IMR-90 (cell line): ENCODE measurements around the gene MUC5AC. TPM values are rescaled to one million over a fixed set of nuclear protein-coding genes. Genes with fewer than 3 reads are reported as not detected.
A peak's percentile ranks its signal among the peaks of the same experiment; 100 is the strongest.

Experiments used
- ATAC-seq: fragments of 200-7000 bp; cut with Tn5 transposase; 2 replicates; pipeline ENCODE4 v1.9.1; 2020; ENCODE audit warnings: low read depth, mild to moderate bottlenecking, moderate library complexity
- BruUV-seq: library from RNA; stranded (reverse); fragments of 400-500 nt; replicated peaks from 2 replicates; lab custom pipeline; 2021; lab: Mats Ljungman, UMichigan
- CTCF ChIA-PET: fragments of 300-600 bp; formaldehyde crosslinking; extraction: SDS; loops from one replicate; lab custom pipeline; 2021; ENCODE audit warnings: antibody characterized with exemption; lab: Yijun Ruan, JAX
- POLR2A ChIA-PET: fragments of 300-600 bp; sonication (Branson Sonifier 250); formaldehyde crosslinking; loops from one replicate; lab custom pipeline; 2022; ENCODE audit warnings: antibody characterized with exemption; ENCODE audit not compliant: unreplicated experiment; lab: Charles Lee
- DNase-seq: peaks from one replicate; pipeline ENCODE4 v3.0.0; 2013
- H2AFZ ChIP-seq: replicated peaks from 2 replicates; pipeline ENCODE3; 2013; ENCODE audit warnings: low read length, mild to moderate bottlenecking; ENCODE audit not compliant: poor library complexity
- H2AK5ac ChIP-seq: 2 replicates; pipeline ENCODE4 v1.6.1; 2013; ENCODE audit warnings: low read depth, low read length, inconsistent platforms
- H2AK9ac ChIP-seq: replicated peaks from 2 replicates; pipeline ENCODE3; 2013; ENCODE audit warnings: mild to moderate bottlenecking, low read depth, low read length, moderate library complexity; ENCODE audit not compliant: poor library complexity
- H2BK120ac ChIP-seq: 2 replicates; pipeline ENCODE4 v1.6.1; 2013; ENCODE audit warnings: low read depth, low read length, inconsistent platforms
- H2BK15ac ChIP-seq: 3 replicates; pipeline ENCODE4 v1.6.1; 2013; ENCODE audit warnings: low read depth, low read length, inconsistent platforms
- H2BK20ac ChIP-seq: 2 replicates; pipeline ENCODE4 v1.6.1; 2013; ENCODE audit warnings: low read depth, mild to moderate bottlenecking, inconsistent platforms, low read length, moderate library complexity
- H2BK5ac ChIP-seq: 2 replicates; pipeline ENCODE4 v1.6.1; 2013; ENCODE audit warnings: mild to moderate bottlenecking, low read depth, low read length, inconsistent platforms; ENCODE audit not compliant: poor library complexity, severe bottlenecking
- H3K14ac ChIP-seq: replicated peaks from 2 replicates; pipeline ENCODE4 v1.6.1; 2013; ENCODE audit warnings: low read depth, low read length, inconsistent platforms
- H3K18ac ChIP-seq: 2 replicates; pipeline ENCODE4 v1.6.1; 2013; ENCODE audit warnings: low read depth, low read length, control low read depth
- H3K23ac ChIP-seq: 2 replicates; pipeline ENCODE4 v1.6.1; 2013; ENCODE audit warnings: low read depth, low read length, inconsistent platforms
- H3K27ac ChIP-seq: 2 replicates; pipeline ENCODE4 v1.5.1; 2013; ENCODE audit warnings: mild to moderate bottlenecking, control low read depth, low read length; ENCODE audit not compliant: insufficient read depth
- H3K27me3 ChIP-seq: 2 replicates; pipeline ENCODE4 v1.6.1; 2013; ENCODE audit warnings: low read length; ENCODE audit not compliant: control insufficient read depth, insufficient read depth
- H3K36me3 ChIP-seq: 2 replicates; pipeline ENCODE4 v1.6.1; 2013; ENCODE audit warnings: low read length, mixed read lengths; ENCODE audit not compliant: control insufficient read depth, insufficient read depth
- H3K4ac ChIP-seq: 2 replicates; pipeline ENCODE4 v1.6.1; 2013; ENCODE audit warnings: low read depth, low read length, inconsistent platforms
- H3K4me1 ChIP-seq: 2 replicates; pipeline ENCODE4 v1.6.1; 2013; ENCODE audit warnings: low read length, mixed read lengths; ENCODE audit not compliant: control insufficient read depth, insufficient read depth
- H3K4me2 ChIP-seq: 2 replicates; pipeline ENCODE4 v1.6.1; 2013; ENCODE audit warnings: low read depth, mild to moderate bottlenecking, control low read depth, low read length, moderate library complexity
- H3K4me3 ChIP-seq: 2 replicates; pipeline ENCODE4 v1.5.1; 2013; ENCODE audit warnings: low read depth, mild to moderate bottlenecking, control low read depth, low read length, moderate library complexity; ENCODE audit not compliant: insufficient read depth
- H3K56ac ChIP-seq: 2 replicates; pipeline ENCODE4 v1.6.1; 2013; ENCODE audit warnings: low read length, inconsistent platforms; ENCODE audit not compliant: insufficient read depth; ENCODE audit errors: extremely low read depth
- H3K79me1 ChIP-seq, 2 experiments: 2 replicates each; pipeline ENCODE4 v1.6.1; 2013; ENCODE audit warnings: low read length in 2 of 2, inconsistent platforms in 1 of 2, low read depth in 1 of 2
- H3K9ac ChIP-seq: 2 replicates; pipeline ENCODE4 v1.6.1; 2013; ENCODE audit warnings: low read depth, low read length, control low read depth
- H3K9me1 ChIP-seq: 2 replicates; pipeline ENCODE4 v1.6.1; 2013; ENCODE audit warnings: low read length, inconsistent platforms; ENCODE audit not compliant: insufficient read depth
- H3K9me3 ChIP-seq: 2 replicates; pipeline ENCODE4 v1.6.1; 2013; ENCODE audit warnings: low read length; ENCODE audit not compliant: control insufficient read depth, insufficient read depth
- H4K20me1 ChIP-seq: 2 replicates; pipeline ENCODE4 v1.6.1; 2013; ENCODE audit warnings: low read length, inconsistent platforms; ENCODE audit not compliant: insufficient read depth
- H4K5ac ChIP-seq: 2 replicates; pipeline ENCODE4 v1.6.1; 2013; ENCODE audit warnings: mild to moderate bottlenecking, low read depth, low read length, control low read depth
- H4K8ac ChIP-seq, 2 experiments: 2 replicates each; pipeline ENCODE4 v1.6.1; 2013; ENCODE audit warnings: low read depth in 2 of 2, low read length in 2 of 2, control low read depth in 1 of 2, inconsistent platforms in 1 of 2
- H4K91ac ChIP-seq: 2 replicates; pipeline ENCODE4 v1.6.1; 2013; ENCODE audit warnings: low read depth, low read length, inconsistent platforms; ENCODE audit not compliant: insufficient read depth
- WGBS, 2 experiments: methylation state at CpG; one replicate each; pipeline versions ENCODE4 v1.1.5 to v1.1.7; 2013; ENCODE audit warnings: missing lambda C conversion rate in 2 of 2; ENCODE audit not compliant: insufficient read length in 1 of 2; ENCODE audit errors: extremely low coverage in 2 of 2; 5-methylcytosine and 5-hydroxymethylcytosine counted together
- dilution Hi-C: fragments of 300-500 bp; cut with HindIII; formaldehyde crosslinking; loops from one replicate; pipeline ENCODE4 v1.14.3; 2018; ENCODE audit warnings: low sequenced_read_pairs; ENCODE audit not compliant: unreplicated experiment
- in situ Hi-C: fragments of 300-500 bp; cut with MboI; formaldehyde crosslinking; loops from 3 replicates; pipeline ENCODE4 v1.14.3; 2019; ENCODE audit warnings: low sequenced_read_pairs, inconsistent platforms, mixed read lengths
- intact Hi-C: fragments of 100-400 bp; cut with micrococcal nuclease; formaldehyde crosslinking; loops from 2 replicates; pipeline ENCODE4 v1.10.0; 2022
- polyA plus RNA-seq, 3 experiments: library from polyadenylated mRNA; depleted of rRNA; stranded (reverse); fragments of >200 nt; gene quantifications; 2 replicates each; pipeline ENCODE4 v1.2.3, GENCODE V29; 2012; ENCODE audit warnings: low replicate concordance in 1 of 3
- total RNA-seq: library from RNA; depleted of rRNA; stranded (reverse); fragments of >200 nt; gene quantifications from 2 replicates; pipeline ENCODE4 v1.2.3, GENCODE V29; 2012
- TF ChIP-seq, protein P1 (sequence below): conservative IDR thresholded peaks from 2 replicates; pipeline ENCODE4 v1.5.1; 2012; ENCODE audit warnings: mild to moderate bottlenecking, low read depth, low read length, improper control_type of control experiment
- TF ChIP-seq, protein P2 (sequence below): fragments of 150-350 bp; IDR thresholded peaks from 2 replicates; pipeline ENCODE4 v1.6.1; 2016; ENCODE audit warnings: low read depth, mild to moderate bottlenecking, low read length, moderate library complexity, borderline replicate concordance

Gene MUC5AC
- total and polyA plus RNA-seq, 2 of the 4 experiments (the other 2 are of a cell fraction) = 0.02 TPM; not detected in 1

DNA sequence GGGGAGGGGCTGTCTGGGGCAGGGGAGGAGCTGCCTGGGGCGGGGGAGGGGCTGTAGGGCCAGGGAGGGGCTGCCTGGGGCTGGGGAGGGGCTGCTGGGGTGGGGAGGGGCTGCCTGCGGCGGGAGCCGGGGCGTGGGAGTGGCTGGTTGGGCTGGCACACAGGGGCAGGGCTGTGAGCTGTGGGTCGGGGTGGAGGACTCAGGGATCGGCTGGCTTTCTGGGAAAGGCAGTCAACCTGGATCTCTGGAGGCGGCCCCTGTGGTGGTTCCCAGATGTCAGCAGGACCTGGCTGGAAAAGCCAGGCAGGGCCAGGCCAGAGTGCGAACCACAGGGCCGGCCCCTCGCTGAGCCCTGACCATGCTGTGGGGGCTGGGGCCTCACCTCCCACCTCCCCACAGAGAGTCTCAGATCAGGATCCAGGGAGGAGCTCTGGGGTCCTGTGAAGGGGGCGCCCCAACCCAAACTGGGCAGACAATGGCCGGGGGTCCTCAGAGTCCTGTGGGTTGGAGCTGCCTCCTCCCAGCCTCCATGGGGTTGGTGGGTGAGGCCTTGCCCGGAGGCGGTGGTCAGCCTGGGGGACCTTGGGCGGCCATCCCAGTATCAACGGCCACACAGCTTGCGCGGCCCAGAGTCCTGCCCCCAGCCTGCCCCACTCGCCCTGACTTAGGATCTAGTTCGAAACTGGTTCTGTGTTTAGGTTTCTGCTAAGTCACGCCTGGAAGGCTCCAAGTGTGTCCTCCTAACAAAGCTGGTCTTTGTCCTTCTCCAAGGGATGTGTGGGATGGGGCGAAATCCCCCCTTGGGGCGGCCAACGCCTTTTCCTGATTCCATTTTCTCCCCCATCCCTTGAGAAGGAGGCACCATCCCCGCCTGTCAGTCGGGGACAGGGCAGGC, 67.0 kb downstream of the MUC5AC start:
- peaks cover 11% of the 10 kb centered on the region; the same call in 1 of the 2 replicates for H3K27me3 ChIP-seq
- H3K79me1 ChIP-seq = no peaks in the 10 kb centered on the region
- no peak overlapping the region for H3K18ac ChIP-seq
- no peak overlapping the region for H2AK9ac ChIP-seq
- no peak overlapping the region for H3K4me3 ChIP-seq
- ATAC-seq = no peak
- no TSS peak for BruUV-seq
- POLR2A ChIA-PET = no interaction called here
- no peak overlapping the region for H4K91ac ChIP-seq
- 53% methylated on average over 3 of the region's 27 CpGs; no CpG with 5 or more reads in 1 of the 2 experiments for WGBS, 2 experiments
- H3K4me1 ChIP-seq = no peaks in the 10 kb centered on the region
- no peaks in the 10 kb centered on the region for H3K36me3 ChIP-seq
- H3K27ac ChIP-seq = no peak overlapping the region
- CTCF ChIA-PET = no interaction called here
- dilution Hi-C loops = no loop called here
- no peak overlapping the region for H3K4ac ChIP-seq
- no peak overlapping the region for H3K14ac ChIP-seq
- no peak overlapping the region for H3K9ac ChIP-seq
- H4K20me1 ChIP-seq = no peaks in the 10 kb centered on the region
- H3K4me2 ChIP-seq = no peak overlapping the region
- H3K23ac ChIP-seq = no peak overlapping the region
- no peak overlapping the region for H4K5ac ChIP-seq
- no peaks in the 10 kb centered on the region for H3K9me1 ChIP-seq
- H2BK15ac ChIP-seq = no peak overlapping the region
- H2AFZ ChIP-seq = peak overlapping the region; percentile 21
- no peak overlapping the region for H2BK5ac ChIP-seq
- in situ Hi-C loops = loop anchor here (25.0 kb wide), 1 partner anchor 288 kb away; no protein-coding TSS in a partner anchor
- H3K56ac ChIP-seq = no peak overlapping the region
- H2BK120ac ChIP-seq = no peak overlapping the region
- no peak for DNase-seq
- TF ChIP-seq, protein P1, sequence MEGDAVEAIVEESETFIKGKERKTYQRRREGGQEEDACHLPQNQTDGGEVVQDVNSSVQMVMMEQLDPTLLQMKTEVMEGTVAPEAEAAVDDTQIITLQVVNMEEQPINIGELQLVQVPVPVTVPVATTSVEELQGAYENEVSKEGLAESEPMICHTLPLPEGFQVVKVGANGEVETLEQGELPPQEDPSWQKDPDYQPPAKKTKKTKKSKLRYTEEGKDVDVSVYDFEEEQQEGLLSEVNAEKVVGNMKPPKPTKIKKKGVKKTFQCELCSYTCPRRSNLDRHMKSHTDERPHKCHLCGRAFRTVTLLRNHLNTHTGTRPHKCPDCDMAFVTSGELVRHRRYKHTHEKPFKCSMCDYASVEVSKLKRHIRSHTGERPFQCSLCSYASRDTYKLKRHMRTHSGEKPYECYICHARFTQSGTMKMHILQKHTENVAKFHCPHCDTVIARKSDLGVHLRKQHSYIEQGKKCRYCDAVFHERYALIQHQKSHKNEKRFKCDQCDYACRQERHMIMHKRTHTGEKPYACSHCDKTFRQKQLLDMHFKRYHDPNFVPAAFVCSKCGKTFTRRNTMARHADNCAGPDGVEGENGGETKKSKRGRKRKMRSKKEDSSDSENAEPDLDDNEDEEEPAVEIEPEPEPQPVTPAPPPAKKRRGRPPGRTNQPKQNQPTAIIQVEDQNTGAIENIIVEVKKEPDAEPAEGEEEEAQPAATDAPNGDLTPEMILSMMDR = no peak
- TF ChIP-seq, protein P2, sequence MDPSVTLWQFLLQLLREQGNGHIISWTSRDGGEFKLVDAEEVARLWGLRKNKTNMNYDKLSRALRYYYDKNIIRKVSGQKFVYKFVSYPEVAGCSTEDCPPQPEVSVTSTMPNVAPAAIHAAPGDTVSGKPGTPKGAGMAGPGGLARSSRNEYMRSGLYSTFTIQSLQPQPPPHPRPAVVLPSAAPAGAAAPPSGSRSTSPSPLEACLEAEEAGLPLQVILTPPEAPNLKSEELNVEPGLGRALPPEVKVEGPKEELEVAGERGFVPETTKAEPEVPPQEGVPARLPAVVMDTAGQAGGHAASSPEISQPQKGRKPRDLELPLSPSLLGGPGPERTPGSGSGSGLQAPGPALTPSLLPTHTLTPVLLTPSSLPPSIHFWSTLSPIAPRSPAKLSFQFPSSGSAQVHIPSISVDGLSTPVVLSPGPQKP = no peak
- intact Hi-C loops = no loop called here
- H2AK5ac ChIP-seq = no peak overlapping the region
- no peak overlapping the region for H4K8ac ChIP-seq
- no peak overlapping the region for H2BK20ac ChIP-seq
- H3K9me3 ChIP-seq = no peaks in the 10 kb centered on the region
